Measurements from ENCODE around the gene DES.

DES gene

GRCh38 chr2:219451661-219452360 lies 33.6 kb downstream of the DES start:
- Histone ChIP-seq H3K4me1 (peaks cover 40% of the 10 kb centered on the region), H3K27me3 (peaks cover 58% of the 10 kb centered on the region), H3K9me3 (no peaks in the 10 kb centered on the region), H3K36me3 (peaks cover 11% of the 10 kb centered on the region; the same call in 1 of the 2 replicates), H3K4me3 (no peak overlapping the region), H3K27ac (no peak overlapping the region), H3K9ac (no peak overlapping the region), H4K20me1 (peaks cover 27% of the 10 kb centered on the region), H3K4me2 (no peak overlapping the region)
- no peak for TF ChIP-seq Cebpa-rat (IDR thresholded peaks at IDR 0.05)

GRCh38 chr2:219452361-219453317 lies 34.5 kb downstream of the DES start:
- Histone ChIP-seq H3K9me3 (no peaks in the 10 kb centered on the region), H3K36me3 (peaks cover 11% of the 10 kb centered on the region; the same call in 1 of the 2 replicates), H3K9ac (no peak overlapping the region), H3K4me1 (peaks cover 43% of the 10 kb centered on the region), H3K27me3 (peaks cover 50% of the 10 kb centered on the region), H3K4me2 (peak overlapping the region; percentile 13; the same call in 1 of the 2 replicates), H3K4me3 (no peak overlapping the region), H3K27ac (no peak overlapping the region), H4K20me1 (peaks cover 26% of the 10 kb centered on the region)
- TF ChIP-seq Cebpa-rat (IDR thresholded peaks at IDR 0.05) = no peak

DNA sequence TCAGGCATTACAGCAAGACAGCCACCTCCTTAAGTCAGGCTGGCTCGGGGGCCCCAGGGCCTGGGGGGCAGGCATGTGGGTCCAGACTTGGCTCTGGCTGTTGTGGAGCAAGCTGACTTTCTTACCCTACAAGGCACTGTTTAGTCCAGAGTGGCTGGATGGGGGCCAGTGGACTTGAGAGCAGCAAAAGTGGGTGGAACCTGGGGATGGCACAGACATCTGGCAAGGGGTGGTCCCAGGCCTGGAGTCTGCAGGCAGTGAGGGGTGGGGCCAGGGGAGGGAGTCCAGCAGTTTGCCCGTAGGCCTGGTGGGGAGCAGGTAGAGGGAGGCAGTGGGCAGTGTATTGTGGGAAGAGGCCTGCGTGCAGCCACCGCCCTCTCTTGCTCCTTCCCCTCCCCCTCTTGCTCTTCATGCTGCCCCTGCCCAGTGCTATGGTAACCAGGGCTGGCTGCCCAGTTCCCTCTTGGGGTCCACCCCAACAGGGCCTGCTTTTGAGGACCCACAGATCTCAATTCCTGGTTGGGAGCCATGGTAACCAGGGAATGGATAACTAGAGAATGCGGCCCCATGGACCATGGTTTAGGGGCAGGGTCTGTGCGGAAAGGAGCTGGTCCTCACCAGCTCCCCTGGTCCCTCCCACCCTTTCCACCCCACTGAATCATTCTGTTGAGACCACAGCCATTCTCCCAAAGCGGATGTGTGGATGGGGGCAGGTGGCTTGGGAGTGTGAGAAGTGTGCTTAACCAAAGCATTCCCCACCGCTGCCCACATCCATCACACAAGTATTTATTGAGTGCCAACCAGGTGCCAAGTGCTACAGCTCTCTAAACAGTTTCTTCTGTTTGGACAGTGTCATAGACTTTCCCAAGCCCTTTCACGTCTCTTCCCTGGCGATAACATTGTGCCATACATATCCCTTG lies 35.8 kb downstream of the DES start:
- H3K27ac ChIP-seq = no peak overlapping the region
- peaks cover 6% of the 10 kb centered on the region; the same call in 1 of the 2 replicates for H3K36me3 ChIP-seq
- H3K4me1 ChIP-seq = peaks cover 46% of the 10 kb centered on the region
- H3K4me3 ChIP-seq = no peak overlapping the region
- H3K9me3 ChIP-seq = no peaks in the 10 kb centered on the region
- no peak overlapping the region for H3K9ac ChIP-seq
- peaks cover 13% of the 10 kb centered on the region for H4K20me1 ChIP-seq
- TF ChIP-seq Cebpa-rat (IDR thresholded peaks at IDR 0.05) = no peak
- peak overlapping the region; percentile 49; the same call in 1 of the 2 replicates for H3K4me2 ChIP-seq
- H3K27me3 ChIP-seq = peaks cover 37% of the 10 kb centered on the region

DNA sequence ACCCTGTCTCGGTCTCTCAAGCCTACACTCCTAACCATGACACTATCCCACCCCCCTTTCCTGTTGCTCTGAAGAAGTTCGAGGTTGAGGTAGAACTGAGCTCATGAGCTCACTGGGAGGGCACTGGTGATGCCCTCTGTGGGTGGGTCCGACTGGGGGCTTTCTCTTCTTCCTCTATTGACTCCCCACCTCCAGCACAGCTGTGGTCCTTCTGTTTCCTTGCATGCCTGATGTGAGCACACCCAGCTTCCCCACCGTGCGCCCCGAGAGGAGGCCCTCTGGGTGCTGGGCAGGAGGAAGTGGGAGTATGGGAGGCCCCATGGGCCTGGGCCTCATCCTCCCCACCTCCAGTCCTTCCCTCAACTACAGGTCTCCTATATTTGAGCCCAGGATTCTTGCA lies 37.4 kb downstream of the DES start:
- Histone ChIP-seq H3K27ac (no peak overlapping the region), H3K9me3 (no peaks in the 10 kb centered on the region), H3K27me3 (peaks cover 21% of the 10 kb centered on the region), H3K9ac (no peak overlapping the region), H3K4me1 (peaks cover 57% of the 10 kb centered on the region), H3K4me2 (peak overlapping the region; percentile 72), H3K4me3 (no peak overlapping the region), H3K36me3 (no peaks in the 10 kb centered on the region), H4K20me1 (no peaks in the 10 kb centered on the region; the same call in 1 of the 2 replicates)
- TF ChIP-seq Cebpa-rat (IDR thresholded peaks at IDR 0.05) = no peak

- H4K20me1 ChIP-seq = no peaks in the 10 kb centered on the region
- H3K9ac ChIP-seq = no peak overlapping the region
- TF ChIP-seq Cebpa-rat (IDR thresholded peaks at IDR 0.05) = no peak
- no peaks in the 10 kb centered on the region for H3K9me3 ChIP-seq
- H3K4me1 ChIP-seq = peaks cover 75% of the 10 kb centered on the region
- peaks cover 8% of the 10 kb centered on the region; the same call in 1 of the 2 replicates for H3K27me3 ChIP-seq
- peak overlapping the region; percentile 12; the same call in 1 of the 2 replicates for H3K4me2 ChIP-seq
- H3K27ac ChIP-seq = no peak overlapping the region
- 0 out of 2 replicates have a peak, but pooled peaks cover 11% of the 10 kb centered on the region for H3K36me3 ChIP-seq
- H3K4me3 ChIP-seq = no peak overlapping the region
These were observed 39.7 kb downstream of the DES start for GRCh38 chr2:219457784-219458369.

DNA sequence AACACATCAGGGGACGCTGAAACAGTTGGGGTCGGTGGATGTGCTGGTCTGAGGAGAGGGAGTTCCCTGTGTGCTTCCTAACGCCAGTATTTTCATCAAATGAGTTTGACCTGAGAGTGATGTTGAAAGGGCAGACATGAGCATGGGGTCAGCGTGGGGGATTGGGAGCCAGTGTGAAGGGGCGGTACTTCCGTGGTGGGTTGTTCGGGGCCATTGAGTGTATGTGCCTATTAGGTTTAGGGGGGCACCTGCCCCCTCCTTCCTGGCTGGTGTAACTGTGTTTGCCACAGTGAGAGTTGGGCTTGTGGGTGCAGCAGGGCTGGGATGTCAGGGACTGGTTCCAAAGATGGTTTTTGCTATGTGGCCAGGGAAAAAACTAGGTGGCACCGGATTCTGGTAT lies 40.8 kb downstream of the DES start:
- peaks cover 70% of the 10 kb centered on the region for H3K4me1 ChIP-seq
- H3K27me3 ChIP-seq = no peaks in the 10 kb centered on the region

DNA sequence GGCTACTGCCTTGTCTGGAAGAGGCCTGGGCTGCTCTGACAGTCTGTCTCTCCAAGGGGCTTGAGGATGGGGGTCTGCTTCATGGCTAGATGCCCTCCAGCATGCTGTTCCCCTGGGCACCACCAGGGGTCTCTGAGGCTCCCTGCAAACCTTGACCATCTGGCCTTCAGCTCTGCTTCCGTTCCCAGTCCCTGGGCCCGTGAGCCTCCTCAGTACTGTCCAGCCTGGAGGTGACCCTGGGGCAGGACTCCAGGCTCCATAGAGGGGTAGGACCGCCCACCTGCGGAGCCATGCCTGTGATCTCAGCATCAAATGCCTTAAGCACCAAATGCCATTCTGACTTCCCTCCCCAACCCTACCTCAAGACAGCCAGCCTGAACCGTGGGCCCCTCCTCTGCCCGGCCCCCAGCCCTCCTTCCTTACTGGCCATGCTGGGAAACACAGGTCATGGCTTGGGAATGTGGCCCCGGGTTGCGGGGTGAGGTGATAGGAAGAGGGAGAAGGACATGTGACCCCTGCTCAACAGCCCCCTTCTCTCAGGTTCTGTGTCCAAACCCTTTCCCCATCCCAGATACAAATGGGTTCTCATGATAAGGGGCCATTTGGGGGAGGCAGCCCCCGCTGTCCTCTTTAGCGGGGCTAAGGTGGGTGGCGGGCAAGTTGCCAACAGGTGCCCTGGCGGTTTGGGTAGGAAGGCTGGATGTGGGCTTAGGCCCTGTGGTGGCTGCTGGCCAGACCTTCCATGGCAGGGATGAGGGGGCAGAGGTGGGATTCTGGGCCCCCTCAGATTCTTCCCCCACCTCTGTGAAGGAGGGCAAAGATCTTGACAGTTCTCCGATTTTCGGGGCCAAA lies 41.5 kb downstream of the DES start:
- no peaks in the 10 kb centered on the region for H4K20me1 ChIP-seq
- TF ChIP-seq Cebpa-rat (IDR thresholded peaks at IDR 0.05) = no peak
- no peaks in the 10 kb centered on the region for H3K27me3 ChIP-seq
- peak overlapping the region; percentile 88 for H3K27ac ChIP-seq
- H3K4me1 ChIP-seq = peaks cover 76% of the 10 kb centered on the region
- H3K4me3 ChIP-seq = peak overlapping the region; percentile 52; the same call in 1 of the 2 replicates
- H3K9ac ChIP-seq = peak overlapping the region; percentile 71; the same call in 1 of the 2 replicates
- 0 out of 2 replicates have a peak, but pooled peaks cover 11% of the 10 kb centered on the region for H3K36me3 ChIP-seq
- no peaks in the 10 kb centered on the region for H3K9me3 ChIP-seq
- peak overlapping the region; percentile 95 for H3K4me2 ChIP-seq

More for the DNA sequence above, 40.8 kb downstream of the DES start:
- Histone ChIP-seq H3K4me3 (no peak overlapping the region), H3K36me3 (0 out of 2 replicates have a peak, but pooled peaks cover 11% of the 10 kb centered on the region), H3K27ac (no peak overlapping the region), H3K9me3 (no peaks in the 10 kb centered on the region), H3K4me2 (peak overlapping the region; percentile 95), H3K9ac (no peak overlapping the region), H4K20me1 (no peaks in the 10 kb centered on the region)
- no peak for TF ChIP-seq Cebpa-rat (IDR thresholded peaks at IDR 0.05)

DNA sequence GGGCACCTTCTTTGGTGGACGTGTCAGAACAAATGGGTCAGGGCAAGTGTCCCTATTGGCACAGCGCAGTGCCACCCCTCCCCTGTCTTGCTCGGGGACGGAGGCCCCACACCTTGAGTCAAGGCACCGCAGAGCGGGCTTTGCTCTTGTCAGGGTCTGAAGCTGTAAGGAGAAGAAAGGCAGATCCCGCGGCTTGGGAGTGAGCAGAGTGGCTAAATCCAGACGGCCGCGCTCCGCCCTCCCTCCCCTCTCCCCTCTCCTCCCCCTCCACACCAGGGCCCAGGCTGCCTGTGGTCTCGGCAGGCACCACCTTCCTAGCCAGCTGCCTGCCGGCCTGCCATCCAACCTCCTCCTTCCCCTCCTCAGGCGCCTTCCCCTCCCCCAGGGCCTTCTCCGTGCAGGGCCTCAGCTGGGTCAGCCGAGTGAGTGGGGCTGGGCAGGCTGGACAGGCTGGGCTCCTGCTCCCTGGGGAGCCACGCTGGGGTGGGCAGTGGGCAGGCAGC lies 42.3 kb downstream of the DES start:
- Histone ChIP-seq H3K9ac (peak overlapping the region; percentile 71; the same call in 1 of the 2 replicates), H3K4me1 (peaks cover 78% of the 10 kb centered on the region), H3K4me2 (peak overlapping the region; percentile 95), H3K27me3 (no peaks in the 10 kb centered on the region), H3K4me3 (peak overlapping the region; percentile 52), H3K9me3 (no peaks in the 10 kb centered on the region), H4K20me1 (no peaks in the 10 kb centered on the region), H3K36me3 (0 out of 2 replicates have a peak, but pooled peaks cover 11% of the 10 kb centered on the region), H3K27ac (peak overlapping the region; percentile 88)
- TF ChIP-seq Cebpa-rat (IDR thresholded peaks at IDR 0.05) = no peak
